Renal cortex interstitium (tissue), 11 donors: ENCODE data around the gene NDC1. TPM values are rescaled to one million over a fixed set of nuclear protein-coding genes. Genes with fewer than 3 reads are reported as not detected.

Experiments
- DNase-seq, 11 donors: peaks; one replicate each; pipeline ENCODE4 v3.0.0-alpha.2; 2013; ENCODE audit warnings: low read depth in 9 of 11, low spot score in 4 of 11; ENCODE audit errors: extremely low read depth in 1 of 11
- polyA plus RNA-seq, 3 donors: library from polyadenylated mRNA; unstranded; fragments of 120-200 nt; gene quantifications; one replicate each; pipeline ENCODE4 v1.2.1, GENCODE V29; 2013; ENCODE audit not compliant: insufficient read length in 3 of 3

Gene NDC1
- polyA plus RNA-seq, 3 donors: 26.8 to 33.6 (median 28.7) TPM

- no peak for DNase-seq
These were observed 100.4 kb downstream of the NDC1 start for GRCh38 chr1:53737648-53738204.

GRCh38 chr1:53736290-53736689 is 101.8 kb downstream of the NDC1 start:
- no peak for DNase-seq

GRCh38 chr1:53735681-53736080 is 102.4 kb downstream of the NDC1 start:
- no peak for DNase-seq

- no peak for DNase-seq
These were observed 102.8 kb downstream of the NDC1 start for GRCh38 chr1:53735261-53735660.

GRCh38 chr1:53734650-53735211 is 103.4 kb downstream of the NDC1 start:
- no peak for DNase-seq

- DNase-seq: no peak
These were observed 104.0 kb downstream of the NDC1 start for GRCh38 chr1:53733975-53734649.

- DNase-seq: no peak
These were observed 104.6 kb downstream of the NDC1 start for GRCh38 chr1:53733447-53733931.

- DNase-seq: no peak
These were observed 105.2 kb downstream of the NDC1 start for GRCh38 chr1:53732912-53733317.

GRCh38 chr1:53732409-53732808 is 105.7 kb downstream of the NDC1 start:
- DNase-seq: no peak

GRCh38 chr1:53731779-53732305 is 106.3 kb downstream of the NDC1 start:
- DNase-seq: no peak

- DNase-seq: no peak
These were observed 107.0 kb downstream of the NDC1 start for GRCh38 chr1:53731043-53731600.

- DNase-seq: no peak
These were observed 107.8 kb downstream of the NDC1 start for GRCh38 chr1:53730224-53730865.

GRCh38 chr1:53729456-53730223 is 108.5 kb downstream of the NDC1 start:
- no peak for DNase-seq

GRCh38 chr1:53728702-53729455 is 109.2 kb downstream of the NDC1 start:
- DNase-seq: no peak

- no peak for DNase-seq
These were observed 109.9 kb downstream of the NDC1 start for GRCh38 chr1:53728196-53728595.

- DNase-seq: no peak
These were observed 110.5 kb downstream of the NDC1 start for GRCh38 chr1:53727461-53728092.

- no peak for DNase-seq
These were observed 112.0 kb downstream of the NDC1 start for GRCh38 chr1:53726009-53726600.
